Left lung (tissue), 10 donors: ENCODE results near the gene ST8SIA1. TPM values are rescaled to one million over a fixed set of nuclear protein-coding genes. Genes with fewer than 3 reads are reported as not detected.

ENCODE experiments used
- ATAC-seq: fragments of 200-7000 bp; cut with Tn5 transposase; one replicate; pipeline ENCODE4 v1.9.1; 2020; ENCODE audit warnings: moderate library complexity
- DNase-seq, 4 donors: peaks; one replicate each; pipeline ENCODE4 v3.0.0-alpha.2; 2013 to 2020
- H3K27ac ChIP-seq, 2 donors: fragments of 200-600 bp; sonication (generic) in 1 of 2; one replicate each; pipeline versions ENCODE4 v1.5.0 to v1.8.0; 2020 to 2021
- H3K27me3 ChIP-seq, 2 donors: fragments of 200-600 bp; sonication (generic) in 1 of 2; one replicate each; pipeline versions ENCODE4 v1.5.0 to v1.8.0; 2020 to 2021
- H3K36me3 ChIP-seq, 2 donors: fragments of 200-600 bp; sonication (generic) in 1 of 2; one replicate each; pipeline versions ENCODE4 v1.5.0 to v1.8.0; 2020 to 2021
- H3K4me1 ChIP-seq, 2 donors: fragments of 200-600 bp; one replicate each; pipeline ENCODE4 v1.8.0; 2021
- H3K4me3 ChIP-seq, 2 donors: fragments of 200-600 bp; sonication (generic) in 1 of 2; one replicate each; pipeline versions ENCODE4 v1.5.0 to v1.8.0; 2020 to 2021; ENCODE audit warnings: mild to moderate bottlenecking in 1 of 2
- H3K9me3 ChIP-seq, 2 donors: fragments of 200-600 bp; sonication (generic) in 1 of 2; one replicate each; pipeline versions ENCODE4 v1.5.0 to v1.8.0; 2020 to 2021
- intact Hi-C, 2 donors: fragments of 100-400 bp; cut with DNase I; formaldehyde crosslinking; loops; one replicate each; pipeline versions ENCODE4 v1.11.2 to v1.14.2; 2022
- polyA plus RNA-seq, 6 donors: library from polyadenylated mRNA; unstranded; fragments of 120-200 nt; gene quantifications; one replicate each; pipeline ENCODE4 v1.2.1, GENCODE V29; 2013; ENCODE audit not compliant: insufficient read length in 6 of 6
- total RNA-seq, 2 donors: library from RNA; stranded (reverse); fragmentation: NEBNext Ultra II Directional; extraction: Animal tissue kit (Norgen Biotek cat#: 25700); gene quantifications; one replicate each; pipeline ENCODE4 v1.2.1, GENCODE V29; 2021
- TF ChIP-seq, protein P1 (sequence below), 2 donors: fragments of 200-600 bp; sonication (generic) in 1 of 2; IDR thresholded peaks; one replicate each; pipeline versions ENCODE4 v1.5.0 to v1.8.0; 2021; ENCODE audit warnings: antibody characterized with exemption in 2 of 2
- donor health status: DM: no; HTN: yes; CAD: no.
- donor health status: DM: no; HTN: no; CAD: no.

Gene ST8SIA1
- total and polyA plus RNA-seq, 8 donors: 2.4 to 15.8 (median 10.0) TPM

DNA sequence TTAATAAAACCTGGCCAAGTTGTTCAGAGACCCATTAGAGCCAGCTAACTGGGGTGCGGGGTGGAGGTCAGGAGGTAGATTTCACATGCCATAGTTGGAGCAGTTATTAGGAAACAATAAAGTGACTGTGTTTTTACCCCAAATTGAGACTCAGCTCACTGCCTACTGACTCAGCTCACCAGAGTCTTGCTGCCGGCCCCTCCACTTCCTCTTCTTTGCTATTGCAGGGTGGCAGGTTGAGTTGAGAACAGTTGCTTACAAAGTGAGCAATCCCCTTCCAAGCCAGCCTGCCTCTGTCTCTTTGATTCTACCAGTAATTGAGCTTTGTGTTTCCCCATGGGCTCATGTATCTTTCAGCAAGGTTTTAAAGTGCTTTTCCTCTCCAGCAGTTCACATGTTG lies 12.9 kb downstream of the ST8SIA1 start:
- intact Hi-C loops: no loop called here
- peaks cover 2 to 4% of the 10 kb centered on the region in 2 donors for H3K4me1 ChIP-seq
- H3K9me3 ChIP-seq: no peaks in the 10 kb centered on the region
- ATAC-seq (peak; percentile 57), DNase-seq (peak in 1 of 4 donors; percentile 40)
- H3K36me3 ChIP-seq: no peaks in the 10 kb centered on the region
- H3K27ac ChIP-seq: no peak overlapping the region
- TF ChIP-seq, protein P1, sequence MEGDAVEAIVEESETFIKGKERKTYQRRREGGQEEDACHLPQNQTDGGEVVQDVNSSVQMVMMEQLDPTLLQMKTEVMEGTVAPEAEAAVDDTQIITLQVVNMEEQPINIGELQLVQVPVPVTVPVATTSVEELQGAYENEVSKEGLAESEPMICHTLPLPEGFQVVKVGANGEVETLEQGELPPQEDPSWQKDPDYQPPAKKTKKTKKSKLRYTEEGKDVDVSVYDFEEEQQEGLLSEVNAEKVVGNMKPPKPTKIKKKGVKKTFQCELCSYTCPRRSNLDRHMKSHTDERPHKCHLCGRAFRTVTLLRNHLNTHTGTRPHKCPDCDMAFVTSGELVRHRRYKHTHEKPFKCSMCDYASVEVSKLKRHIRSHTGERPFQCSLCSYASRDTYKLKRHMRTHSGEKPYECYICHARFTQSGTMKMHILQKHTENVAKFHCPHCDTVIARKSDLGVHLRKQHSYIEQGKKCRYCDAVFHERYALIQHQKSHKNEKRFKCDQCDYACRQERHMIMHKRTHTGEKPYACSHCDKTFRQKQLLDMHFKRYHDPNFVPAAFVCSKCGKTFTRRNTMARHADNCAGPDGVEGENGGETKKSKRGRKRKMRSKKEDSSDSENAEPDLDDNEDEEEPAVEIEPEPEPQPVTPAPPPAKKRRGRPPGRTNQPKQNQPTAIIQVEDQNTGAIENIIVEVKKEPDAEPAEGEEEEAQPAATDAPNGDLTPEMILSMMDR (IDR thresholded peaks at IDR 0.05): no peak
- no peaks in the 10 kb centered on the region for H3K27me3 ChIP-seq
- H3K4me3 ChIP-seq: no peak overlapping the region

DNA sequence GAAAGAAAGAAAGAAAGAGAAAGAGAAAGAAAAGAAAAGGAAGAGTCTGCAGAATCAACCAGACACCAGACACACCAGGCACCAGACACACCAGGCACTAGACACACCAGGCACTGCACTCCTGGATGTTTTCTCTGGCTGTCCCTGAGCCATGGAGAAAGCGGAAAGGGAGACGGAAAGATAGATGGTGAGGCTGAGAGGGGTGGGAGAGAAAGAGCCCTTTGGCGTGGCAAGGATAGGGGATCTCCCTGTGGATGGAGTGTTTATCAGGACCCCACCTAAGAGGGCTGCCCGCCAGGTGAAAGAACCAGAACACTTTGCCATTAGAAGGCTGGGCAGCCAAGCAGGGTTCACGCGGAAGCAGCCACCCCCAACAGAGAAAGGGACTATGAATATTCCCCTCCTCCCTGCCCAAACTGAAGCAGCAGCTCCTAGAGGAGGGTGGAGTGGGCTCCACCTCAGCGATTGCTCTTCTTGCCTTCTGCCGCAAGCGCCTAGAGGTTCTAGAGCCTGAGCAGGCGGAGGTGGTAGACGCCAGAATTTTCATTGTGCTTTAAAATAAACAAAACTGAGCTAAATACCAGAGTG lies 13.4 kb downstream of the ST8SIA1 start:
- intact Hi-C loops: no loop called here
- DNase-seq (no peak), ATAC-seq (no peak)

DNA sequence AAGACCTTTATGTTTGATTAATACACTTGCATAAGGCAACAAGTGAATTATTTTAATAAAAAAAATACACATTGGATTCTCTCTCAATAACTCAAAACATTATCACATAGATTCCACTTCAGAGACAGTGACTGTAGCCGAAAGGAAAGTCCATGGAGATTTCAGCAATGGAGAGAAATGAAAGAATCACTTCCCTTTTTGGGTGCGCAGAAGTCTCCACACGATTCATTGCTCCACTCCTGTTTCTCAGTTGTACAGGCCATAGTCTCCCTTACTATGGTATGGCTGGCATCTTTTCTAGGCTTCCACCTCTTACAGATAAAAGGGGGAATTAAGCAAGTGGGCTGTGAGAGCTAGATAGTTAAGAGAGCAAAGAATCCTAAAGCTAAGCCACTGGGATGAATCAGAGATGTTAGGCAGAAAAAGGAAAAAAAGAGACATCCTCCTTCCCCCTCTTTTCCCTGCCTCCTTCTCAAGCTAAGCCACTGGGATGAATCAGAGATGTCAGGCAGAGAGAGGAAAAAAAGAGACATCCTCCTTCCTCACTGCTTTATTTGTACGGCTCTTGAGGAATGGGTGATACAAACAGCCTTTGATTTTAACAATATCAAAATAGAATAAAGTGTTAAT lies 16.3 kb downstream of the ST8SIA1 start:
- ATAC-seq (peak; percentile 44), DNase-seq (no peak)
- peaks cover 2 to 4% of the 10 kb centered on the region in 2 donors for H3K4me1 ChIP-seq
- H3K27ac ChIP-seq: no peak overlapping the region
- no peak overlapping the region for H3K4me3 ChIP-seq
- no peaks in the 10 kb centered on the region for H3K36me3 ChIP-seq
- H3K27me3 ChIP-seq: no peaks in the 10 kb centered on the region
- H3K9me3 ChIP-seq: no peaks in the 10 kb centered on the region
- TF ChIP-seq, protein P1 (IDR thresholded peaks at IDR 0.05): no peak
- intact Hi-C loops: no loop called here

More for the DNA sequence above, 13.4 kb downstream of the ST8SIA1 start:
- Histone ChIP-seq H3K9me3 (no peaks in the 10 kb centered on the region), H3K27me3 (no peaks in the 10 kb centered on the region), H3K4me3 (no peak overlapping the region), H3K4me1 (peaks cover 2 to 4% of the 10 kb centered on the region in 2 donors), H3K27ac (no peak overlapping the region), H3K36me3 (no peaks in the 10 kb centered on the region)
- TF ChIP-seq, protein P1 (IDR thresholded peaks at IDR 0.05): no peak

DNA sequence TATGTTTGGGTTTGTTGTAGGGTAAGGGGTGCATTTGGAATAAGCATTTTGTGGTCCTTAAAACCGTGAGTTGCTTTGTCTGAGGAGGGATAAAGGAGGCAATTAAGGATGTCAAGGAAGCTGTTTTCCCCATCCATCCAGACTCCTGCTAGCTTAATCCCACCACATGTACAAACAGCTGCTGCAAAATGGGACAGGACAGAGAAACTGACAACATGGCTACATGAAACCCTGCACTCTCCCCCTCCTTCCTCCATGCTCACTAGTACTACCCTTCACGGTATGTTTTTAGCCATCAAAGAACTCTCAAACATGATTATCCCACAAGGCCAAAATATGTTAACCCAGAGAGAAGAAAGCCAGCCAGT lies 20.6 kb downstream of the ST8SIA1 start:
- intact Hi-C loops: no loop called here
- TF ChIP-seq, protein P1 (IDR thresholded peaks at IDR 0.05): no peak
- DNase-seq (no peak), ATAC-seq (no peak)
- no peaks in the 10 kb centered on the region for H3K36me3 ChIP-seq
- H3K9me3 ChIP-seq: no peaks in the 10 kb centered on the region
- no peak overlapping the region for H3K27ac ChIP-seq
- H3K4me1 ChIP-seq: no peaks in the 10 kb centered on the region
- no peak overlapping the region for H3K4me3 ChIP-seq
- H3K27me3 ChIP-seq: no peaks in the 10 kb centered on the region

DNA sequence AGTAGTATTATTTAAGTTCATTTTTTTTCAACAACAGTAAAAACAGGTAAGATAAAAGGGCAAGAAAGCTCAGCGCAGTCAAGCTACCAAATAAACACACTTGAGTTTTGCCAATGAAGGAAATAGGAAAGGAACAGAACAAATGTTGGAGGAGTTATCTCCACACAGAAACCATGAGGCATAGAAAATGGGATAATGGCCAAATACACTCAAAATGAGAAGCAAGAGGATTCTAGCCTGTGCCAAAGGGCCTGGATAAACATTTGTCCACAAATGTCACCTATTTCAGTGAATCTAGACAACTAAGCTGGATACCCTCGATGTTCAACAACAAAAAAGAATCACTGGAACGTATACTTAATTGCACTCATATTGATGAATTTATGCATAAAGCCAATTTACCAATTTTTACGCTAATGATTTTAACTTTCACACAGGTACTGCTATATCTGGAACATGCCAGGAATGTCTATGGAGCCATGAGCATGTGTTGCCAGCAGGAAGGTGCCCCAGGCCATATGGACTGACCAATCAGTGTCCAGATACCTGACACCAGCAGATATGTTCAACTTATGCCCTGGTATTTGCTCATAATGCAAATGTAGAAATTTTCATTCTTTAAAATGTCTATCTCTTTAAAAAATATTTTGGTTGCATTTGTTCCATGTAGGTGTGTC lies 21.1 kb downstream of the ST8SIA1 start:
- no peak overlapping the region for H3K27ac ChIP-seq

More for the DNA sequence above, 21.1 kb downstream of the ST8SIA1 start:
- H3K27me3 ChIP-seq: no peaks in the 10 kb centered on the region
- no peak overlapping the region for H3K4me3 ChIP-seq
- no peaks in the 10 kb centered on the region for H3K4me1 ChIP-seq
- H3K36me3 ChIP-seq: no peaks in the 10 kb centered on the region
- intact Hi-C loops: no loop called here
- DNase-seq (no peak), ATAC-seq (no peak)
- TF ChIP-seq, protein P1 (IDR thresholded peaks at IDR 0.05): no peak
- H3K9me3 ChIP-seq: no peaks in the 10 kb centered on the region
